H1 (cell line): Measurements from ENCODE around the gene OGG1. TPM values are rescaled to one million over a fixed set of nuclear protein-coding genes. Genes with fewer than 3 reads are reported as not detected.

Experiments
- CTCF ChIA-PET: fragments of 300-600 bp; sonication (Branson Sonifier 250); formaldehyde crosslinking; loops from one replicate; lab custom pipeline; 2021; ENCODE audit not compliant: partially characterized antibody; lab: Charles Lee
- POLR2A ChIA-PET: fragments of 300-600 bp; sonication (Branson Sonifier 250); formaldehyde crosslinking; loops from one replicate; lab custom pipeline; 2021; ENCODE audit warnings: inconsistent platforms; ENCODE audit not compliant: partially characterized antibody; lab: Charles Lee
- DNase-seq, 2 experiments: peaks; one replicate each; pipeline versions ENCODE4 v3.0.0 to v3.0.0-alpha.2; 2010 to 2022; ENCODE audit warnings: low spot score in 2 of 2, low read depth in 1 of 2, mixed read lengths in 1 of 2
- FAIRE-seq: peaks from 2 replicates; lab custom pipeline; 2011; peaks lifted over from hg19 to GRCh38; lab: Jason Lieb, UNC
- H2AFZ ChIP-seq: 2 replicates; pipeline ENCODE4 v1.8.1; 2012; ENCODE audit warnings: low read length, inconsistent platforms
- H2AK5ac ChIP-seq: 2 replicates; pipeline ENCODE4 v1.6.1; 2013; ENCODE audit warnings: low read depth, low read length
- H2BK120ac ChIP-seq: replicated peaks from 2 replicates; pipeline ENCODE3; 2013; ENCODE audit warnings: low read depth, low read length, inconsistent platforms
- H2BK12ac ChIP-seq: 2 replicates; pipeline ENCODE4 v1.6.1; 2013; ENCODE audit warnings: low read depth, low read length
- H2BK15ac ChIP-seq: 2 replicates; pipeline ENCODE4 v1.6.1; 2013; ENCODE audit warnings: low read length
- H2BK20ac ChIP-seq: 2 replicates; pipeline ENCODE4 v1.6.1; 2013; ENCODE audit warnings: low read length
- H2BK5ac ChIP-seq: 2 replicates; pipeline ENCODE4 v1.6.1; 2013; ENCODE audit warnings: low read depth, low read length
- H3K14ac ChIP-seq: 2 replicates; pipeline ENCODE4 v1.6.1; 2013; ENCODE audit warnings: inconsistent platforms; ENCODE audit not compliant: insufficient read length
- H3K18ac ChIP-seq: 2 replicates; pipeline ENCODE4 v1.6.1; 2013; ENCODE audit warnings: low read length; ENCODE audit errors: extremely low read depth
- H3K23ac ChIP-seq: 2 replicates; pipeline ENCODE4 v1.6.1; 2013; ENCODE audit warnings: inconsistent platforms; ENCODE audit not compliant: insufficient read length
- H3K23me2 ChIP-seq: 2 replicates; pipeline ENCODE4 v1.6.1; 2013; ENCODE audit warnings: low read depth, low read length
- H3K27ac ChIP-seq: 2 replicates; pipeline ENCODE4 v1.6.1; 2011; ENCODE audit warnings: low read depth, low read length, inconsistent platforms
- H3K27me3 ChIP-seq, 4 experiments: replicated peaks in 1 of 4; 1 replicate in 1 of 4; 2 replicates in 3 of 4; pipeline versions ENCODE4 v1.6.1 to v1.8.1; 2011 to 2013; ENCODE audit warnings: low read length in 3 of 4, mild to moderate bottlenecking in 3 of 4, inconsistent platforms in 2 of 4, mixed read lengths in 2 of 4, moderate library complexity in 1 of 4; ENCODE audit not compliant: control insufficient read depth in 3 of 4, insufficient read depth in 3 of 4; ENCODE audit errors: extremely low read depth in 1 of 4
- H3K36me3 ChIP-seq, 4 experiments: 2 replicates each; pipeline versions ENCODE4 v1.6.1 to v1.8.1; 2011 to 2013; ENCODE audit warnings: mild to moderate bottlenecking in 4 of 4, low read length in 3 of 4, moderate library complexity in 2 of 4, control low read depth in 1 of 4, inconsistent platforms in 1 of 4; ENCODE audit not compliant: insufficient read depth in 4 of 4, control insufficient read depth in 2 of 4
- H3K4ac ChIP-seq: replicated peaks from 2 replicates; pipeline ENCODE3; 2013; ENCODE audit warnings: low read length, low read depth, mixed read lengths, inconsistent platforms; ENCODE audit not compliant: insufficient read length
- H3K4me1 ChIP-seq, 4 experiments: replicated peaks in 1 of 4; 1 replicate in 1 of 4; 2 replicates in 3 of 4; pipeline versions ENCODE4 v1.6.1 to v1.8.1; 2011 to 2013; ENCODE audit warnings: low read length in 3 of 4, inconsistent platforms in 2 of 4, mixed read lengths in 1 of 4; ENCODE audit not compliant: insufficient read depth in 4 of 4, control insufficient read depth in 3 of 4
- H3K4me2 ChIP-seq, 2 experiments: 2 replicates each; pipeline versions ENCODE4 v1.6.1 to v1.8.1; 2011 to 2013; ENCODE audit warnings: low read depth in 2 of 2, low read length in 2 of 2, control low read depth in 1 of 2, inconsistent platforms in 1 of 2, mild to moderate bottlenecking in 1 of 2; ENCODE audit not compliant: insufficient read depth in 1 of 2
- H3K4me3 ChIP-seq, 4 experiments: fragments of 200-600, 300-600 bp in 1 of 4; sonication (generic), shearing (Covaris generic), sonication (Bioruptor Twin) in 1 of 4; 2 replicates each; pipeline versions ENCODE4 v1.5.1 to v1.8.1; 2011 to 2016; ENCODE audit warnings: low read length in 4 of 4, low read depth in 3 of 4, control low read depth in 2 of 4, inconsistent platforms in 2 of 4, mild to moderate bottlenecking in 2 of 4, mixed read lengths in 1 of 4, moderate library complexity in 1 of 4; ENCODE audit not compliant: insufficient read depth in 2 of 4; ENCODE audit errors: extremely low read depth in 1 of 4
- H3K56ac ChIP-seq: replicated peaks from 2 replicates; pipeline ENCODE3; 2013; ENCODE audit warnings: low read depth, mild to moderate bottlenecking, mixed read lengths, low read length, inconsistent platforms; ENCODE audit not compliant: insufficient read length
- H3K79me1 ChIP-seq: 2 replicates; pipeline ENCODE4 v1.6.1; 2013; ENCODE audit warnings: low read depth, low read length, control low read depth
- H3K79me2 ChIP-seq, 2 experiments: 2 replicates each; pipeline versions ENCODE4 v1.6.1 to v1.8.1; 2012 to 2013; ENCODE audit warnings: low read length in 2 of 2, mild to moderate bottlenecking in 2 of 2, inconsistent platforms in 1 of 2; ENCODE audit not compliant: insufficient read depth in 2 of 2, control insufficient read depth in 1 of 2
- H3K9ac ChIP-seq, 4 experiments: replicated peaks in 1 of 4; 1 replicate in 1 of 4; 2 replicates in 3 of 4; pipeline versions ENCODE4 v1.6.1 to v1.8.1; 2011 to 2013; ENCODE audit warnings: low read depth in 3 of 4, low read length in 3 of 4, control low read depth in 2 of 4, mild to moderate bottlenecking in 2 of 4, moderate library complexity in 2 of 4, inconsistent platforms in 1 of 4; ENCODE audit errors: extremely low read depth in 1 of 4
- H3K9me3 ChIP-seq, 2 experiments: 2 replicates each; pipeline versions ENCODE4 v1.6.1 to v1.8.1; 2012 to 2013; ENCODE audit warnings: mild to moderate bottlenecking in 2 of 2, moderate library complexity in 2 of 2, control low read depth in 1 of 2, inconsistent platforms in 1 of 2, low read depth in 1 of 2, low read length in 1 of 2, mixed read lengths in 1 of 2; ENCODE audit not compliant: insufficient read depth in 2 of 2
- H4K20me1 ChIP-seq, 2 experiments: replicated peaks in 1 of 2; 2 replicates each; pipeline versions ENCODE3 to v1.8.1; 2011 to 2013; ENCODE audit warnings: inconsistent platforms in 2 of 2, low read length in 2 of 2, mild to moderate bottlenecking in 1 of 2; ENCODE audit not compliant: insufficient read depth in 2 of 2, control insufficient read depth in 1 of 2
- H4K5ac ChIP-seq: 2 replicates; pipeline ENCODE4 v1.6.1; 2013; ENCODE audit warnings: low read length, low read depth, mixed read lengths, inconsistent platforms; ENCODE audit not compliant: insufficient read length
- H4K8ac ChIP-seq: 2 replicates; pipeline ENCODE4 v1.8.0; 2013; ENCODE audit warnings: mild to moderate bottlenecking, moderate library complexity, low read length, inconsistent platforms; ENCODE audit not compliant: insufficient read depth; ENCODE audit errors: extremely low read depth
- H4K91ac ChIP-seq: replicated peaks from 2 replicates; pipeline ENCODE3; 2013; ENCODE audit warnings: low read length, mixed read lengths, inconsistent platforms; ENCODE audit not compliant: insufficient read length
- CBX5 ChIP-seq: fragments of 300-800, 300-1000 bp; sonication (generic); IDR thresholded peaks from 2 replicates; pipeline ENCODE4 v1.7.1; 2016; ENCODE audit warnings: antibody characterized with exemption, low read length, low read depth
- CREB1 ChIP-seq: IDR thresholded peaks from 2 replicates; pipeline ENCODE4 v1.6.1; 2012; ENCODE audit warnings: inconsistent platforms
- RAD21 ChIP-seq, 2 experiments: IDR thresholded peaks in 1 of 2; conservative IDR thresholded peaks in 1 of 2; 2 replicates each; pipeline ENCODE4 v1.6.1; 2011; ENCODE audit warnings: low read depth in 2 of 2, low read length in 2 of 2, improper control_type of control experiment in 1 of 2, inconsistent platforms in 1 of 2, mild to moderate bottlenecking in 1 of 2, moderate library complexity in 1 of 2
- WGBS, 2 experiments: shearing (Covaris generic) in 1 of 2; methylation state at CpG; one replicate each; pipeline versions ENCODE4 v1.1.6 to v1.1.7; 2013 to 2015; ENCODE audit warnings: low lambda C conversion rate in 2 of 2, mixed read lengths in 2 of 2, inconsistent platforms in 1 of 2, low coverage in 1 of 2, missing lambda C conversion rate in 1 of 2; ENCODE audit not compliant: insufficient replicate concordance in 2 of 2, insufficient coverage in 1 of 2, insufficient read length in 1 of 2; ENCODE audit errors: extremely low coverage in 1 of 2, missing lambda C conversion rate in 1 of 2; 5-methylcytosine and 5-hydroxymethylcytosine counted together
- polyA plus RNA-seq, 7 experiments: library from polyadenylated mRNA; depleted of rRNA in 3 of 7; stranded (reverse) in 5 of 7; unstranded in 2 of 7; fragments of >200 nt in 5 of 7; fragments of 200-250 nt in 2 of 7; gene quantifications; 1 replicate in 5 of 7; 2 replicates in 1 of 7; 4 replicates in 1 of 7; pipeline versions ENCODE4 v1.2.1 to v1.2.3, GENCODE V29; 2011 to 2013; ENCODE audit warnings: missing spikeins in 2 of 7, mixed read lengths in 2 of 7
- total RNA-seq: library from RNA; stranded (reverse); fragmentation: NEBNext Ultra II Directional; extraction: Animal tissue kit (Norgen Biotek cat#: 25700); gene quantifications from 2 replicates; pipeline ENCODE4 v1.2.1, GENCODE V29; 2021
- TF ChIP-seq, protein P1 (sequence below): IDR thresholded peaks from 2 replicates; pipeline ENCODE4 v1.6.1; 2012; ENCODE audit warnings: inconsistent platforms

Gene OGG1
- total and polyA plus RNA-seq, 2 of the 8 experiments (the other 6 are each of a cell fraction or from before 2014, with no cell fraction given), result 29.6 to 46.8 TPM

DNA sequence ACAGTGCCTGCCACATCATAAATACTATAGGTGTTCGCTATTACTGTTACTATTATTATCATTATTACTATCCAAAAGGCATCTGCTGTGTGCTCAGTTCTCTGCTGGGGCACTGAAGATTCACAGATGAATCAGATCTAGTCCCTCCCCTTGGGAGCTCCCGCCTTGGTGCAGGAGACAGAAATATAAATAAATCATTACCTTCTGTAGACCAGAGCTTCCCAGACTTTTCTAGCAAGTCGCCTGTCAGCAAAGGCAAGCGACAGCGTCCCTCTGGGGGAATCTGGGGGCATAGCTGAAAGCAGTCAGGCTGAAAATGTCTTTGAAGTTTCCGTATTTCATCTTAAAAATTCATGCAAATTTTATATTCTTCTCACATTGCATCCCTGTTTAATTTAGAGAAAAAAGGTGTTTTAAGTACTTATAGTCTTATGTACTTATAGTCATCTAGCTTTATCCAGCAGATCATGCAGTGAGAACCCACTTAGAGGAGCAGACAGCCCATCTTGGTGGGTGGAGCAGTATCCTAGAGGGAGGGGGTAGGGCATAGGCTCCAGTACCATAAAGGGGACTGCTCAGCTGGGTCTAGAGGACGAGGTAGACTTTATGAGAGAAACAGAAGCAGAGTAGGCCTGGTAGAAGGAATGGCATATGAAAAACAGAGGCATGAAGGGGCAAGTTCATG, 28.6 kb upstream of the OGG1 start:
- POLR2A ChIA-PET, result interaction anchor here (1.2 to 1.4 kb wide), 2 partner anchors 13 to 23 kb away, joined by 3 read pairs; no protein-coding TSS in a partner anchor
- no peak overlapping the region for H3K23ac ChIP-seq

More for the DNA sequence above, 28.6 kb upstream of the OGG1 start:
- H3K27ac ChIP-seq, result no peak overlapping the region
- peaks cover 0 to 1% of the 10 kb centered on the region in 2 experiments for H4K20me1 ChIP-seq
- H2BK15ac ChIP-seq, result no peak overlapping the region
- H2BK12ac ChIP-seq, result no peak overlapping the region
- H2AFZ ChIP-seq, result no peak overlapping the region
- no peak overlapping the region for H2BK120ac ChIP-seq
- no peak overlapping the region for H3K4ac ChIP-seq
- H2AK5ac ChIP-seq, result no peak overlapping the region
- WGBS, 2 experiments, result 71% methylated on average over 7 of the region's 7 CpGs; no CpG with 5 or more reads in 1 of the 2 experiments
- H2BK5ac ChIP-seq, result no peak overlapping the region
- H3K27me3 ChIP-seq, result no peaks in the 10 kb centered on the region
- H4K8ac ChIP-seq, result no peak overlapping the region
- DNase-seq (no peak), FAIRE-seq (no peak)
- no peak overlapping the region for H3K56ac ChIP-seq
- no peaks in the 10 kb centered on the region for H3K36me3 ChIP-seq
- H3K9me3 ChIP-seq, result no peaks in the 10 kb centered on the region
- H3K79me1 ChIP-seq, result no peaks in the 10 kb centered on the region
- CTCF ChIA-PET, result interaction anchor here (0.6 to 1.6 kb wide), 9 partner anchors 12 to 218 kb away, joined by 3 to 5 read pairs (median 3); no protein-coding TSS in a partner anchor
- no peak overlapping the region for H2BK20ac ChIP-seq
- no peak overlapping the region for H4K5ac ChIP-seq
- no peak overlapping the region for H3K4me2 ChIP-seq
- H3K18ac ChIP-seq, result no peak overlapping the region
- no peak overlapping the region for H3K4me3 ChIP-seq
- H3K79me2 ChIP-seq, result no peaks in the 10 kb centered on the region
- H3K14ac ChIP-seq, result no peak overlapping the region
- no peaks in the 10 kb centered on the region; a peak in 1 of 7 replicates for H3K4me1 ChIP-seq
- no peak overlapping the region for H3K9ac ChIP-seq
- peaks cover 8% of the 10 kb centered on the region; the same call in 1 of the 2 replicates for H3K23me2 ChIP-seq
- TF ChIP-seq RAD21 (IDR thresholded peaks at IDR 0.05 in 1 of 2, conservative IDR thresholded peaks at IDR 0.05 in 1 of 2; ENCODE audit: low read depth in 2 of 2, low read length in 2 of 2) (no peak), CBX5 (no peak), CREB1 (no peak)
- TF ChIP-seq, protein P1, sequence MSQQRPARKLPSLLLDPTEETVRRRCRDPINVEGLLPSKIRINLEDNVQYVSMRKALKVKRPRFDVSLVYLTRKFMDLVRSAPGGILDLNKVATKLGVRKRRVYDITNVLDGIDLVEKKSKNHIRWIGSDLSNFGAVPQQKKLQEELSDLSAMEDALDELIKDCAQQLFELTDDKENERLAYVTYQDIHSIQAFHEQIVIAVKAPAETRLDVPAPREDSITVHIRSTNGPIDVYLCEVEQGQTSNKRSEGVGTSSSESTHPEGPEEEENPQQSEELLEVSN, result no peak
- no peak overlapping the region for H4K91ac ChIP-seq
